Sigmoid colon (tissue), 3 donors: ENCODE results near the gene SND1.

Source experiments
- POLR2A ChIP-seq, 2 donors: fragments of 450-650 bp; IDR thresholded peaks; one replicate each; pipeline ENCODE4 v1.6.1; 2016; ENCODE audit warnings: antibody characterized with exemption in 2 of 2, mild to moderate bottlenecking in 2 of 2, moderate library complexity in 2 of 2
- TF ChIP-seq, protein P1 (sequence below), 4 experiments: fragments of 450-650 bp in 3 of 4; fragments of 200-600 bp in 1 of 4; IDR thresholded peaks; one replicate each; pipeline ENCODE4 v1.5.1; 2016 to 2019; ENCODE audit warnings: antibody characterized with exemption in 4 of 4, mild to moderate bottlenecking in 3 of 4, moderate library complexity in 2 of 4

DNA sequence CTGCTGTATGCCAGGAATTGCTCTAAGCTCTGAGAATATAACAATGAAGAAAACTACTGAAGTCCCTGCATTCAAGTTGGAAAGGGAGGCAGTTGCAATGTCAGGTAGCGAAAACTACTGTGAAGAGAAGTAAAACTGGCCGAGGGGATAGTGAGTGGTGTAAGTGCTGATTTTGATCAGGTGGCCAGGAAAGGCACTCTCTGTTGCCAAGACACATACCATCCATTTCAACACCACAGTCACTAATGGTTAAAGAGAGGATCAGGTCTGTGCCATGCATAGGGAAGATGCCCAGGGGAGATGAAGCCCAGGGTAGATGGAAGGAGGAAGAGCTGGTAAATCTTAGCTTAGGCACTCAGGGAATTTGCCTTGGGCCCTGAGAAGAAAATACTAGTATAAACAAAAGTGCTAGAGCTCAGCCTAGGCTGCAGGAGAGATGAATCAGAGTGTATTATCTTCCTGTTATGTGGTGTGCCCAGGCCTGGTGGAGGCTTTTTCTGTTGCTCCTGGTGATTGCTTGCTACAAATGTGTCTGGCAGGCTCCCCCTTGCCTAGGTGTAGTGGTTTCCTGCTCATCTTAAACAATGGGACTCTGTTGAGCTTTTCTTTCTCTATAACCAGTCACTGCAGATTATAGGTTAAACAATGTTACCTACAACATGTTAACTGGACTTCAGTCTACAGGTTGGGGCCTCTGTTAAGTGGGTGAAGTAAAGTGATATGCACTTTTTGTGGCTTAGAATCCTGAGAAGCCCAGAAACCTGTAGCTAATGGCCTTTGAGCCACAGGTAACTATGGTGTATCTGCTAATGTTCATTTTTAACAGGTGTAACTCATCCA, 253.7 kb downstream of the SND1 start:
- no peak for TF ChIP-seq POLR2A (IDR thresholded peaks at IDR 0.05)
- TF ChIP-seq, protein P1, sequence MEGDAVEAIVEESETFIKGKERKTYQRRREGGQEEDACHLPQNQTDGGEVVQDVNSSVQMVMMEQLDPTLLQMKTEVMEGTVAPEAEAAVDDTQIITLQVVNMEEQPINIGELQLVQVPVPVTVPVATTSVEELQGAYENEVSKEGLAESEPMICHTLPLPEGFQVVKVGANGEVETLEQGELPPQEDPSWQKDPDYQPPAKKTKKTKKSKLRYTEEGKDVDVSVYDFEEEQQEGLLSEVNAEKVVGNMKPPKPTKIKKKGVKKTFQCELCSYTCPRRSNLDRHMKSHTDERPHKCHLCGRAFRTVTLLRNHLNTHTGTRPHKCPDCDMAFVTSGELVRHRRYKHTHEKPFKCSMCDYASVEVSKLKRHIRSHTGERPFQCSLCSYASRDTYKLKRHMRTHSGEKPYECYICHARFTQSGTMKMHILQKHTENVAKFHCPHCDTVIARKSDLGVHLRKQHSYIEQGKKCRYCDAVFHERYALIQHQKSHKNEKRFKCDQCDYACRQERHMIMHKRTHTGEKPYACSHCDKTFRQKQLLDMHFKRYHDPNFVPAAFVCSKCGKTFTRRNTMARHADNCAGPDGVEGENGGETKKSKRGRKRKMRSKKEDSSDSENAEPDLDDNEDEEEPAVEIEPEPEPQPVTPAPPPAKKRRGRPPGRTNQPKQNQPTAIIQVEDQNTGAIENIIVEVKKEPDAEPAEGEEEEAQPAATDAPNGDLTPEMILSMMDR (IDR thresholded peaks at IDR 0.05): no peak
